H1 (cell line): ENCODE measurements around the gene TBC1D22A. TPM values are rescaled to one million over a fixed set of nuclear protein-coding genes. Genes with fewer than 3 reads are reported as not detected.

Experiments used
- CTCF ChIA-PET: fragments of 300-600 bp; sonication (Branson Sonifier 250); formaldehyde crosslinking; loops from one replicate; lab custom pipeline; 2021; ENCODE audit not compliant: partially characterized antibody; lab: Charles Lee
- POLR2A ChIA-PET: fragments of 300-600 bp; sonication (Branson Sonifier 250); formaldehyde crosslinking; loops from one replicate; lab custom pipeline; 2021; ENCODE audit warnings: inconsistent platforms; ENCODE audit not compliant: partially characterized antibody; lab: Charles Lee
- DNase-seq, 2 experiments: peaks; one replicate each; pipeline versions ENCODE4 v3.0.0 to v3.0.0-alpha.2; 2010 to 2022; ENCODE audit warnings: low spot score in 2 of 2, low read depth in 1 of 2, mixed read lengths in 1 of 2
- FAIRE-seq: peaks from 2 replicates; lab custom pipeline; 2011; peaks lifted over from hg19 to GRCh38; lab: Jason Lieb, UNC
- H2AFZ ChIP-seq: 2 replicates; pipeline ENCODE4 v1.8.1; 2012; ENCODE audit warnings: low read length, inconsistent platforms
- H2AK5ac ChIP-seq: 2 replicates; pipeline ENCODE4 v1.6.1; 2013; ENCODE audit warnings: low read depth, low read length
- H2BK120ac ChIP-seq: replicated peaks from 2 replicates; pipeline ENCODE3; 2013; ENCODE audit warnings: low read depth, low read length, inconsistent platforms
- H2BK12ac ChIP-seq: 2 replicates; pipeline ENCODE4 v1.6.1; 2013; ENCODE audit warnings: low read depth, low read length
- H2BK15ac ChIP-seq: 2 replicates; pipeline ENCODE4 v1.6.1; 2013; ENCODE audit warnings: low read length
- H2BK20ac ChIP-seq: 2 replicates; pipeline ENCODE4 v1.6.1; 2013; ENCODE audit warnings: low read length
- H2BK5ac ChIP-seq: 2 replicates; pipeline ENCODE4 v1.6.1; 2013; ENCODE audit warnings: low read depth, low read length
- H3K14ac ChIP-seq: 2 replicates; pipeline ENCODE4 v1.6.1; 2013; ENCODE audit warnings: inconsistent platforms; ENCODE audit not compliant: insufficient read length
- H3K18ac ChIP-seq: 2 replicates; pipeline ENCODE4 v1.6.1; 2013; ENCODE audit warnings: low read length; ENCODE audit errors: extremely low read depth
- H3K23ac ChIP-seq: 2 replicates; pipeline ENCODE4 v1.6.1; 2013; ENCODE audit warnings: inconsistent platforms; ENCODE audit not compliant: insufficient read length
- H3K23me2 ChIP-seq: 2 replicates; pipeline ENCODE4 v1.6.1; 2013; ENCODE audit warnings: low read depth, low read length
- H3K27ac ChIP-seq: 2 replicates; pipeline ENCODE4 v1.6.1; 2011; ENCODE audit warnings: low read depth, low read length, inconsistent platforms
- H3K27me3 ChIP-seq, 4 experiments: replicated peaks in 1 of 4; 1 replicate in 1 of 4; 2 replicates in 3 of 4; pipeline versions ENCODE4 v1.6.1 to v1.8.1; 2011 to 2013; ENCODE audit warnings: low read length in 3 of 4, mild to moderate bottlenecking in 3 of 4, inconsistent platforms in 2 of 4, mixed read lengths in 2 of 4, moderate library complexity in 1 of 4; ENCODE audit not compliant: control insufficient read depth in 3 of 4, insufficient read depth in 3 of 4; ENCODE audit errors: extremely low read depth in 1 of 4
- H3K36me3 ChIP-seq, 4 experiments: 2 replicates each; pipeline versions ENCODE4 v1.6.1 to v1.8.1; 2011 to 2013; ENCODE audit warnings: mild to moderate bottlenecking in 4 of 4, low read length in 3 of 4, moderate library complexity in 2 of 4, control low read depth in 1 of 4, inconsistent platforms in 1 of 4; ENCODE audit not compliant: insufficient read depth in 4 of 4, control insufficient read depth in 2 of 4
- H3K4ac ChIP-seq: replicated peaks from 2 replicates; pipeline ENCODE3; 2013; ENCODE audit warnings: low read length, low read depth, mixed read lengths, inconsistent platforms; ENCODE audit not compliant: insufficient read length
- H3K4me1 ChIP-seq, 4 experiments: replicated peaks in 1 of 4; 1 replicate in 1 of 4; 2 replicates in 3 of 4; pipeline versions ENCODE4 v1.6.1 to v1.8.1; 2011 to 2013; ENCODE audit warnings: low read length in 3 of 4, inconsistent platforms in 2 of 4, mixed read lengths in 1 of 4; ENCODE audit not compliant: insufficient read depth in 4 of 4, control insufficient read depth in 3 of 4
- H3K4me2 ChIP-seq, 2 experiments: 2 replicates each; pipeline versions ENCODE4 v1.6.1 to v1.8.1; 2011 to 2013; ENCODE audit warnings: low read depth in 2 of 2, low read length in 2 of 2, control low read depth in 1 of 2, inconsistent platforms in 1 of 2, mild to moderate bottlenecking in 1 of 2; ENCODE audit not compliant: insufficient read depth in 1 of 2
- H3K4me3 ChIP-seq, 4 experiments: fragments of 200-600, 300-600 bp in 1 of 4; sonication (generic), shearing (Covaris generic), sonication (Bioruptor Twin) in 1 of 4; 2 replicates each; pipeline versions ENCODE4 v1.5.1 to v1.8.1; 2011 to 2016; ENCODE audit warnings: low read length in 4 of 4, low read depth in 3 of 4, control low read depth in 2 of 4, inconsistent platforms in 2 of 4, mild to moderate bottlenecking in 2 of 4, mixed read lengths in 1 of 4, moderate library complexity in 1 of 4; ENCODE audit not compliant: insufficient read depth in 2 of 4; ENCODE audit errors: extremely low read depth in 1 of 4
- H3K56ac ChIP-seq: replicated peaks from 2 replicates; pipeline ENCODE3; 2013; ENCODE audit warnings: low read depth, mild to moderate bottlenecking, mixed read lengths, low read length, inconsistent platforms; ENCODE audit not compliant: insufficient read length
- H3K79me1 ChIP-seq: 2 replicates; pipeline ENCODE4 v1.6.1; 2013; ENCODE audit warnings: low read depth, low read length, control low read depth
- H3K79me2 ChIP-seq, 2 experiments: 2 replicates each; pipeline versions ENCODE4 v1.6.1 to v1.8.1; 2012 to 2013; ENCODE audit warnings: low read length in 2 of 2, mild to moderate bottlenecking in 2 of 2, inconsistent platforms in 1 of 2; ENCODE audit not compliant: insufficient read depth in 2 of 2, control insufficient read depth in 1 of 2
- H3K9ac ChIP-seq, 4 experiments: replicated peaks in 1 of 4; 1 replicate in 1 of 4; 2 replicates in 3 of 4; pipeline versions ENCODE4 v1.6.1 to v1.8.1; 2011 to 2013; ENCODE audit warnings: low read depth in 3 of 4, low read length in 3 of 4, control low read depth in 2 of 4, mild to moderate bottlenecking in 2 of 4, moderate library complexity in 2 of 4, inconsistent platforms in 1 of 4; ENCODE audit errors: extremely low read depth in 1 of 4
- H3K9me3 ChIP-seq, 2 experiments: 2 replicates each; pipeline versions ENCODE4 v1.6.1 to v1.8.1; 2012 to 2013; ENCODE audit warnings: mild to moderate bottlenecking in 2 of 2, moderate library complexity in 2 of 2, control low read depth in 1 of 2, inconsistent platforms in 1 of 2, low read depth in 1 of 2, low read length in 1 of 2, mixed read lengths in 1 of 2; ENCODE audit not compliant: insufficient read depth in 2 of 2
- H4K20me1 ChIP-seq, 2 experiments: replicated peaks in 1 of 2; 2 replicates each; pipeline versions ENCODE3 to v1.8.1; 2011 to 2013; ENCODE audit warnings: inconsistent platforms in 2 of 2, low read length in 2 of 2, mild to moderate bottlenecking in 1 of 2; ENCODE audit not compliant: insufficient read depth in 2 of 2, control insufficient read depth in 1 of 2
- H4K5ac ChIP-seq: 2 replicates; pipeline ENCODE4 v1.6.1; 2013; ENCODE audit warnings: low read length, low read depth, mixed read lengths, inconsistent platforms; ENCODE audit not compliant: insufficient read length
- H4K8ac ChIP-seq: 2 replicates; pipeline ENCODE4 v1.8.0; 2013; ENCODE audit warnings: mild to moderate bottlenecking, moderate library complexity, low read length, inconsistent platforms; ENCODE audit not compliant: insufficient read depth; ENCODE audit errors: extremely low read depth
- H4K91ac ChIP-seq: replicated peaks from 2 replicates; pipeline ENCODE3; 2013; ENCODE audit warnings: low read length, mixed read lengths, inconsistent platforms; ENCODE audit not compliant: insufficient read length
- BRCA1 ChIP-seq: IDR thresholded peaks from 2 replicates; pipeline ENCODE4 v1.6.1; 2012; ENCODE audit warnings: low read depth, low read length, improper control_type of control experiment
- CBX8 ChIP-seq: fragments of 300-800, 300-1000 bp; sonication (generic); IDR thresholded peaks from 2 replicates; pipeline ENCODE4 v1.7.1; 2016; ENCODE audit warnings: low read depth, low read length, borderline replicate concordance
- CHD1 ChIP-seq: IDR thresholded peaks from 2 replicates; pipeline ENCODE4 v1.6.1; 2012; ENCODE audit warnings: low read depth, low read length, improper control_type of control experiment
- CHD2 ChIP-seq: IDR thresholded peaks from 2 replicates; pipeline ENCODE4 v1.6.1; 2012; ENCODE audit warnings: low read length, improper control_type of control experiment
- EP300 ChIP-seq, 2 experiments: IDR thresholded peaks; 1 replicate in 1 of 2; 2 replicates in 1 of 2; pipeline ENCODE4 v1.6.1; 2011 to 2012; ENCODE audit warnings: low read depth in 2 of 2, low read length in 2 of 2, mild to moderate bottlenecking in 2 of 2, borderline replicate concordance in 1 of 2, inconsistent platforms in 1 of 2, moderate library complexity in 1 of 2
- JUN ChIP-seq: IDR thresholded peaks from 2 replicates; pipeline ENCODE4 v1.6.1; 2011; ENCODE audit warnings: low read depth, mild to moderate bottlenecking, improper control_type of control experiment, low read length
- KDM4A ChIP-seq: IDR thresholded peaks from one replicate; pipeline ENCODE4 v1.7.1; 2012; ENCODE audit warnings: low read depth, mild to moderate bottlenecking, moderate library complexity, low read length, inconsistent platforms; ENCODE audit not compliant: severe bottlenecking
- POLR2A ChIP-seq, 2 experiments: IDR thresholded peaks; 1 replicate in 1 of 2; 2 replicates in 1 of 2; pipeline ENCODE4 v1.6.1; 2011; ENCODE audit warnings: low read depth in 2 of 2, low read length in 2 of 2, mild to moderate bottlenecking in 2 of 2; ENCODE audit errors: control extremely low read depth in 1 of 2
- POU5F1 ChIP-seq: IDR thresholded peaks from 2 replicates; pipeline ENCODE4 v1.6.1; 2011; ENCODE audit warnings: low read depth, mild to moderate bottlenecking, low read length, moderate library complexity
- RAD21 ChIP-seq, 2 experiments: IDR thresholded peaks in 1 of 2; conservative IDR thresholded peaks in 1 of 2; 2 replicates each; pipeline ENCODE4 v1.6.1; 2011; ENCODE audit warnings: low read depth in 2 of 2, low read length in 2 of 2, improper control_type of control experiment in 1 of 2, inconsistent platforms in 1 of 2, mild to moderate bottlenecking in 1 of 2, moderate library complexity in 1 of 2
- TCF12 ChIP-seq: IDR thresholded peaks from 2 replicates; pipeline ENCODE4 v1.6.1; 2011; ENCODE audit warnings: low read depth, mild to moderate bottlenecking, low read length
- WGBS, 2 experiments: shearing (Covaris generic) in 1 of 2; methylation state at CpG; one replicate each; pipeline versions ENCODE4 v1.1.6 to v1.1.7; 2013 to 2015; ENCODE audit warnings: low lambda C conversion rate in 2 of 2, mixed read lengths in 2 of 2, inconsistent platforms in 1 of 2, low coverage in 1 of 2, missing lambda C conversion rate in 1 of 2; ENCODE audit not compliant: insufficient replicate concordance in 2 of 2, insufficient coverage in 1 of 2, insufficient read length in 1 of 2; ENCODE audit errors: extremely low coverage in 1 of 2, missing lambda C conversion rate in 1 of 2; 5-methylcytosine and 5-hydroxymethylcytosine counted together
- polyA plus RNA-seq, 7 experiments: library from polyadenylated mRNA; depleted of rRNA in 3 of 7; stranded (reverse) in 5 of 7; unstranded in 2 of 7; fragments of >200 nt in 5 of 7; fragments of 200-250 nt in 2 of 7; gene quantifications; 1 replicate in 5 of 7; 2 replicates in 1 of 7; 4 replicates in 1 of 7; pipeline versions ENCODE4 v1.2.1 to v1.2.3, GENCODE V29; 2011 to 2013; ENCODE audit warnings: missing spikeins in 2 of 7, mixed read lengths in 2 of 7
- total RNA-seq: library from RNA; stranded (reverse); fragmentation: NEBNext Ultra II Directional; extraction: Animal tissue kit (Norgen Biotek cat#: 25700); gene quantifications from 2 replicates; pipeline ENCODE4 v1.2.1, GENCODE V29; 2021
- TF ChIP-seq, protein P1 (sequence below), 3 experiments: IDR thresholded peaks; 1 replicate in 2 of 3; 2 replicates in 1 of 3; pipeline versions ENCODE4 v1.5.1 to v1.6.1; 2011; ENCODE audit warnings: low read length in 3 of 3, mild to moderate bottlenecking in 3 of 3, inconsistent platforms in 2 of 3, low read depth in 1 of 3, moderate library complexity in 1 of 3; ENCODE audit not compliant: insufficient read depth in 1 of 3; ENCODE audit errors: control extremely low read depth in 1 of 3

Gene TBC1D22A
- total and polyA plus RNA-seq, 2 of the 8 experiments (the other 6 are each of a cell fraction or from before 2014, with no cell fraction given) = 11.9 to 18.4 TPM

DNA sequence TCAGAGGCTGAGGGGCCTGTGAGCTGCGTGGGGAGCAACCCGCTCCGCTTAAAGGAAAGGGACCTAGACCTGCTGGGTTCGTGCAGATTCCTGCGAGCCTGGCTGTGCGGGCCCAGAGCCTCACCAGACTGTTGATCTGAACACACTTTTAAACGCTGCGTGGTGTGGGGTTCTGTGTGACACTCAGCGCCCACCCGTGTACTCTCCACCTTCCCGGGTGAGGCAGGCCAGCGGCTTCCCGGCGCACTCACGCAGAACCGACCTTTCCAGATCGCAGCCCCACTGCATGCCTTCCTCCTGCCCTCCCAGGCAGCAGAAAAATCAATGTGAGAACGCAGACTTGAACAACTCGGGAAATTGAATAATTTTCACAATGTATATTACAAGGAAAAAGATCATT is 388.6 kb downstream of the TBC1D22A start:
- Histone ChIP-seq H2BK120ac (no peak overlapping the region), H2BK20ac (no peak overlapping the region), H3K18ac (no peak overlapping the region), H3K79me2 (no peaks in the 10 kb centered on the region), H3K79me1 (no peaks in the 10 kb centered on the region), H2BK15ac (no peak overlapping the region), H3K4me2 (no peak overlapping the region), H2AK5ac (no peak overlapping the region), H3K14ac (no peak overlapping the region), H3K36me3 (no peaks in the 10 kb centered on the region), H2BK12ac (no peak overlapping the region), H3K23ac (no peak overlapping the region), H4K5ac (no peak overlapping the region), H3K23me2 (no peaks in the 10 kb centered on the region), H3K56ac (no peak overlapping the region), H2BK5ac (no peak overlapping the region), H2AFZ (no peak overlapping the region), H4K20me1 (peaks cover 2 to 3% of the 10 kb centered on the region in 2 experiments), H3K4me1 (no peaks in the 10 kb centered on the region), H4K91ac (no peak overlapping the region), H4K8ac (no peak overlapping the region; the same call in 1 of the 2 replicates), H3K27ac (no peak overlapping the region), H3K4ac (no peak overlapping the region), H3K4me3 (no peak overlapping the region), H3K9ac (no peak overlapping the region), H3K27me3 (no peaks in the 10 kb centered on the region), H3K9me3 (no peaks in the 10 kb centered on the region; a peak in 1 of 4 replicates)
- POLR2A ChIA-PET = no interaction called here
- FAIRE-seq (no peak), DNase-seq (no peak)
- CTCF ChIA-PET = no interaction called here
- WGBS, 2 experiments = 92% methylated on average over 16 of the region's 19 CpGs; no CpG with 5 or more reads in 1 of the 2 experiments
- no peak for TF ChIP-seq RAD21 (IDR thresholded peaks at IDR 0.05 in 1 of 2, conservative IDR thresholded peaks at IDR 0.05 in 1 of 2; ENCODE audit: low read depth in 2 of 2, low read length in 2 of 2)
- TF ChIP-seq POLR2A (IDR thresholded peaks at IDR 0.05; ENCODE audit: control extremely low read depth in 1 of 2, low read depth in 2 of 2, low read length in 2 of 2) = no peak
- no peak for TF ChIP-seq EP300 (IDR thresholded peaks at IDR 0.05; ENCODE audit: borderline replicate concordance in 1 of 2, low read depth in 2 of 2, low read length in 2 of 2)
- TF ChIP-seq CHD2 = no peak
- no peak for TF ChIP-seq BRCA1
- TF ChIP-seq TCF12 = no peak
- no peak for TF ChIP-seq POU5F1
- no peak for TF ChIP-seq KDM4A
- no peak for TF ChIP-seq JUN
- TF ChIP-seq, protein P1, sequence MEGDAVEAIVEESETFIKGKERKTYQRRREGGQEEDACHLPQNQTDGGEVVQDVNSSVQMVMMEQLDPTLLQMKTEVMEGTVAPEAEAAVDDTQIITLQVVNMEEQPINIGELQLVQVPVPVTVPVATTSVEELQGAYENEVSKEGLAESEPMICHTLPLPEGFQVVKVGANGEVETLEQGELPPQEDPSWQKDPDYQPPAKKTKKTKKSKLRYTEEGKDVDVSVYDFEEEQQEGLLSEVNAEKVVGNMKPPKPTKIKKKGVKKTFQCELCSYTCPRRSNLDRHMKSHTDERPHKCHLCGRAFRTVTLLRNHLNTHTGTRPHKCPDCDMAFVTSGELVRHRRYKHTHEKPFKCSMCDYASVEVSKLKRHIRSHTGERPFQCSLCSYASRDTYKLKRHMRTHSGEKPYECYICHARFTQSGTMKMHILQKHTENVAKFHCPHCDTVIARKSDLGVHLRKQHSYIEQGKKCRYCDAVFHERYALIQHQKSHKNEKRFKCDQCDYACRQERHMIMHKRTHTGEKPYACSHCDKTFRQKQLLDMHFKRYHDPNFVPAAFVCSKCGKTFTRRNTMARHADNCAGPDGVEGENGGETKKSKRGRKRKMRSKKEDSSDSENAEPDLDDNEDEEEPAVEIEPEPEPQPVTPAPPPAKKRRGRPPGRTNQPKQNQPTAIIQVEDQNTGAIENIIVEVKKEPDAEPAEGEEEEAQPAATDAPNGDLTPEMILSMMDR (IDR thresholded peaks at IDR 0.05; ENCODE audit: control extremely low read depth in 1 of 3, insufficient read depth in 1 of 3, low read depth in 1 of 3, low read length in 3 of 3) = no peak
- no peak for TF ChIP-seq CBX8
- no peak for TF ChIP-seq CHD1
